Measurements from ENCODE around the gene UNC5CL.

UNC5CL gene

DNA sequence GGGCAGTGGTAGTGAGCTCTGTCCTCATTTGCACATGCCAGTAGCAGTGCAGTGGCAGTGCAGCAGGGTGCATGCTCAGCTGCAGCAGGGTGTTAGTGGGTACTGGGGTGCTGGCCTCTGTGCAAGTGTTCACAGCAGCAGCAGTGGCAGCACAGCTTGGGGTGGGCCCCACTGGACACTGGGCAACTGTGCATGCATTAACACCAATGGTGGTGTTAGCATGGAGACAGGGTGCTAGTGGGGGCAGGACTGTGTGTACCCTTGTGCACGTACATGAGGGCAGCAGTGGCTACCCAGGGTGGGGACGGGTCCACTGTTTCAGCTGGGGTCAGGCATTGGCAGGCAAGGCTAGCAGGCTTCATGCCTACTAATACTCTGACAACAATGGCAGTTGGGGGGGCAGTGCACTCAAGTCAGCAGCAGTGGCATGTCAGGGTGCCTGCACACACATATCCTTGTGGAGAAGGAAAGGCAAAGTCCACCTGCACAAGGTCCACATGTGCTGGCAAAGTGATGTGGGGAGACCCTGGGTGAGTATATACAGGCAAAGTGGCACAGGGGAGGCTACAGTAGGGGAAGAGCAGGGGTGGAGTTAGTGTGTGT lies 60.2 kb downstream of the UNC5CL start:
- H3K36me3 ChIP-seq (ENCODE audit: control insufficient read depth, insufficient read depth, low read length) = no peaks in the 10 kb centered on the region
- no peak overlapping the region for H3K4me3 ChIP-seq (ENCODE audit: insufficient read depth, low read depth, low read length, poor library complexity, severe bottlenecking)
- no peaks in the 10 kb centered on the region for H3K4me1 ChIP-seq (ENCODE audit: control insufficient read depth, insufficient read depth, low read length, poor library complexity, severe bottlenecking)
- H3K9me3 ChIP-seq (ENCODE audit: control insufficient read depth, low read length) = no peaks in the 10 kb centered on the region
- DNase-seq = no peak
- peaks cover 3% of the 10 kb centered on the region for H3K27me3 ChIP-seq (replicated peaks; ENCODE audit: control insufficient read depth, insufficient read depth, low read length, poor library complexity, severe bottlenecking)
- H3K27ac ChIP-seq (ENCODE audit: insufficient read depth, low read length, poor library complexity, severe bottlenecking) = no peak overlapping the region

DNA sequence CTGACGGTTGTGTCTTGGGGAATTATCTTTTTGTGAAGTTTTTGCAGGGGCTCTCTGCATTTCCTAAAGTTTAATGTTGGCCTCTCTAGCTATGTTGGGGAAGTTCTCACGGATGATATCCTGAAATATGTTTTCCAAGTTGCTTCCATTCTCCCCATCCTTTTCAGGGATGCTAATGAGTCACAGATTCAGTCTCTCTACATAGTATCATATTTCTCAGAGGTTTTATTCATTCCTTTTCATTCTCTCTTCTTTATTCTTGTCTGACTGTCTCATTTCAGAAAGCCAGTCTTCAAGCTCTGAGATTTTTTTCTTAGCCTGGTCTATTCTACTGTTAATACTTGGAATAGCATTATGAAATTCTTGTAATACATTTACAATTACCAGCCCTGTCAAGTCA lies 61.3 kb downstream of the UNC5CL start:
- H3K9me3 ChIP-seq (ENCODE audit: control insufficient read depth, low read length) = no peaks in the 10 kb centered on the region
- no peaks in the 10 kb centered on the region for H3K4me1 ChIP-seq (ENCODE audit: control insufficient read depth, insufficient read depth, low read length, poor library complexity, severe bottlenecking)
- no peak overlapping the region for H3K4me3 ChIP-seq (ENCODE audit: insufficient read depth, low read depth, low read length, poor library complexity, severe bottlenecking)
- no peaks in the 10 kb centered on the region for H3K36me3 ChIP-seq (ENCODE audit: control insufficient read depth, insufficient read depth, low read length)
- H3K27ac ChIP-seq (ENCODE audit: insufficient read depth, low read length, poor library complexity, severe bottlenecking) = no peak overlapping the region
- peaks cover 3% of the 10 kb centered on the region for H3K27me3 ChIP-seq (replicated peaks; ENCODE audit: control insufficient read depth, insufficient read depth, low read length, poor library complexity, severe bottlenecking)
- DNase-seq = no peak

DNA sequence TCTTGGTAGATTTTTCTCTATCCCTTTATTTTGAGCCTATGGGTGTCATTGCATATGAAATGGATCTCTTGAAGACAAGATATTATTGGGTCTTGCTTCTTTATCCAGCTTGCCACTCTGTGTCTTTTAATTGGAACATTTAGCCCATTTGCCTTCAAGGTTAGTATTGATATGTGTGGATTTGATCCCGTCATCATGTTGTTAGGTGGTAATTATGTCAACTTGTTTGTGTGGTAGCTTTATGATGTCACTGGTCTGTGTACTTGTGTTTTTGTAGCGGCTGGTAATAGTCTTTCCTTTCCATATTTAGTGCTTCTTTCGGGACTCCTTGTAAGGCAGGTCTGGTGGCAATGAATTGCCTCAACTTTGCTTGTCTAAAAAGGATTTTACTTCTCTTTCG lies 61.9 kb downstream of the UNC5CL start:
- Histone ChIP-seq H3K4me1 (ENCODE audit: control insufficient read depth, insufficient read depth, low read length, poor library complexity, severe bottlenecking) (no peaks in the 10 kb centered on the region), H3K27ac (ENCODE audit: insufficient read depth, low read length, poor library complexity, severe bottlenecking) (no peak overlapping the region), H3K27me3 (replicated peaks; ENCODE audit: control insufficient read depth, insufficient read depth, low read length, poor library complexity, severe bottlenecking) (peaks cover 3% of the 10 kb centered on the region), H3K9me3 (ENCODE audit: control insufficient read depth, low read length) (no peaks in the 10 kb centered on the region), H3K4me3 (ENCODE audit: insufficient read depth, low read depth, low read length, poor library complexity, severe bottlenecking) (no peak overlapping the region), H3K36me3 (ENCODE audit: control insufficient read depth, insufficient read depth, low read length) (no peaks in the 10 kb centered on the region)
- DNase-seq = no peak

Measured in effector memory CD4-positive, alpha-beta T cell (primary cell).